HepG2 (cell line): Measurements from ENCODE around the gene HARBI1. TPM values are rescaled to one million over a fixed set of nuclear protein-coding genes. Genes with fewer than 3 reads are reported as not detected.

Source experiments
- ATAC-seq: fragments of 200-7000 bp; cut with Tn5 transposase; 3 replicates; pipeline ENCODE4 v1.9.1; 2020; ENCODE audit warnings: mild to moderate bottlenecking, moderate library complexity
- BruUV-seq: library from RNA; stranded (reverse); fragments of 400-500 nt; replicated peaks from 2 replicates; lab custom pipeline; 2021; lab: Mats Ljungman, UMichigan
- CTCF ChIA-PET: fragments of 300-600 bp; formaldehyde crosslinking; extraction: SDS; loops from one replicate; lab custom pipeline; 2021; ENCODE audit warnings: low total read pairs, inconsistent platforms, low intra/inter-chr PET ratio; lab: Yijun Ruan, JAX
- POLR2A ChIA-PET: fragments of 350-600 bp; sonication (Branson Sonifier 250); formaldehyde crosslinking; loops from one replicate; lab custom pipeline; 2020; ENCODE audit warnings: antibody characterized with exemption, inconsistent platforms; lab: Yijun Ruan, JAX
- DNase-seq: peaks from one replicate; pipeline ENCODE4 v3.0.0-alpha.2; 2015; ENCODE audit warnings: low spot score
- FAIRE-seq: peaks from 3 replicates; lab custom pipeline; 2011; peaks lifted over from hg19 to GRCh38; lab: Jason Lieb, UNC
- H2AFZ ChIP-seq: one replicate; pipeline ENCODE4 v1.6.1; 2011; ENCODE audit warnings: low read length, inconsistent platforms
- H3K27ac ChIP-seq: fragments of 300-600 bp; 3 replicates; pipeline ENCODE4 v1.8.0; 2011; ENCODE audit warnings: mixed run types, mild to moderate bottlenecking, mixed read lengths, low read length, inconsistent platforms; ENCODE audit not compliant: insufficient read depth; ENCODE audit errors: extremely low read length
- H3K27me3 ChIP-seq, 2 experiments: fragments of 200-600 bp in 1 of 2; 2 replicates in 1 of 2; 3 replicates in 1 of 2; pipeline versions ENCODE4 v1.6.0 to v1.8.0; 2011; ENCODE audit warnings: low read length in 2 of 2, mild to moderate bottlenecking in 2 of 2, moderate library complexity in 2 of 2, inconsistent platforms in 1 of 2; ENCODE audit not compliant: insufficient read depth in 2 of 2, control insufficient read depth in 1 of 2
- H3K36me3 ChIP-seq, 2 experiments: fragments of 200-600 bp in 1 of 2; replicated peaks in 1 of 2; 2 replicates in 1 of 2; 3 replicates in 1 of 2; pipeline versions ENCODE4 v1.5.1 to v1.8.0; 2011; ENCODE audit warnings: low read length in 2 of 2, inconsistent platforms in 1 of 2; ENCODE audit not compliant: insufficient read depth in 2 of 2, control insufficient read depth in 1 of 2
- H3K4me1 ChIP-seq: 2 replicates; pipeline ENCODE4 v1.5.1; 2012; ENCODE audit warnings: low read length, inconsistent platforms; ENCODE audit not compliant: insufficient read depth
- H3K4me2 ChIP-seq: 2 replicates; pipeline ENCODE4 v1.6.0; 2011; ENCODE audit warnings: low read depth, low read length, inconsistent platforms
- H3K4me3 ChIP-seq, 3 experiments: fragments of 200-600 bp in 1 of 3; sonication (generic), shearing (Covaris generic) in 1 of 3; replicated peaks in 1 of 3; 2 replicates each; pipeline ENCODE4 v1.5.1; 2011 to 2016; ENCODE audit warnings: low read length in 3 of 3, inconsistent platforms in 2 of 3, low read depth in 2 of 3, mild to moderate bottlenecking in 2 of 3, control low read depth in 1 of 3, mixed read lengths in 1 of 3; ENCODE audit not compliant: insufficient read depth in 1 of 3
- H3K79me2 ChIP-seq: one replicate; pipeline ENCODE4 v1.6.1; 2011; ENCODE audit warnings: low read length, inconsistent platforms; ENCODE audit not compliant: insufficient read depth
- H3K9ac ChIP-seq: 2 replicates; pipeline ENCODE4 v1.6.0; 2011; ENCODE audit warnings: mild to moderate bottlenecking, low read depth, low read length, inconsistent platforms; ENCODE audit not compliant: insufficient read depth
- H3K9me3 ChIP-seq: 2 replicates; pipeline ENCODE4 v1.5.1; 2012; ENCODE audit warnings: mild to moderate bottlenecking, low read length
- H4K20me1 ChIP-seq: 2 replicates; pipeline ENCODE4 v1.6.0; 2011; ENCODE audit warnings: inconsistent platforms, mild to moderate bottlenecking, low read length, moderate library complexity; ENCODE audit not compliant: insufficient read depth
- LCORL ChIP-seq, 2 experiments: fragments of 450-650 bp in 1 of 2; sonication (generic) in 1 of 2; formaldehyde crosslinking in 1 of 2; IDR thresholded peaks; 2 replicates each; pipeline versions ENCODE4 v1.5.0 to v1.6.1; 2017 to 2020; ENCODE audit warnings: antibody characterized with exemption in 1 of 2, missing genetic modification reagents in 1 of 2
- TCF12 ChIP-seq, 2 experiments: fragments of 450-650 bp in 1 of 2; sonication (generic) in 1 of 2; formaldehyde crosslinking in 1 of 2; IDR thresholded peaks; 2 replicates each; pipeline versions ENCODE4 v1.6.1 to v1.8.0; 2017 to 2022; ENCODE audit warnings: antibody characterized with exemption in 1 of 2, mild to moderate bottlenecking in 1 of 2, missing genetic modification reagents in 1 of 2, moderate library complexity in 1 of 2
- ZNF251 ChIP-seq: sonication (generic); formaldehyde crosslinking; IDR thresholded peaks from 2 replicates; pipeline ENCODE4 v1.9.0; 2021; ENCODE audit warnings: mild to moderate bottlenecking, missing genetic modification reagents
- ZNF709 ChIP-seq: sonication (generic); formaldehyde crosslinking; IDR thresholded peaks from 2 replicates; pipeline ENCODE4 v1.5.0; 2020; ENCODE audit warnings: mild to moderate bottlenecking, missing genetic modification reagents
- in situ Hi-C: cut with HindIII; loops from 2 replicates; pipeline ENCODE4 v1.10.0; 2017; ENCODE audit warnings: low pct_unique_long_range_greater_than_20kb; ENCODE audit not compliant: extremely low pct_ligation_motif_present
- intact Hi-C: fragments of 100-400 bp; cut with micrococcal nuclease; formaldehyde crosslinking; loops from one replicate; pipeline ENCODE4 v1.10.0; 2022; ENCODE audit not compliant: unreplicated experiment
- polyA plus RNA-seq, 8 experiments: library from polyadenylated mRNA; depleted of rRNA in 3 of 8; stranded (reverse) in 7 of 8; unstranded in 1 of 8; fragments of >200 nt; fragmentation: Illumina TruSeq in 4 of 8; extraction: Trizol in 4 of 8; gene quantifications; 2 replicates each; pipeline versions ENCODE4 v1.2.1 to v1.2.3, GENCODE V29; 2011 to 2016; ENCODE audit warnings: low read depth in 4 of 8, missing spikeins in 1 of 8, mixed read lengths in 1 of 8; ENCODE audit not compliant: insufficient read depth in 1 of 8
- total RNA-seq, 5 experiments: library from RNA; depleted of rRNA; stranded (reverse); fragments of >200 nt; fragmentation: Illumina TruSeq; extraction: Trizol; gene quantifications; 2 replicates each; pipeline ENCODE4 v1.2.3, GENCODE V29; 2016; ENCODE audit warnings: low read depth in 1 of 5
- TF ChIP-seq, protein P1 (sequence below): IDR thresholded peaks from 2 replicates; pipeline ENCODE4 v1.6.1; 2016; ENCODE audit warnings: low read depth, missing genetic modification reagents, missing compliant biosample characterization

The HARBI1 gene
- total and polyA plus RNA-seq, 2 of the 13 experiments (the other 11 are each of a cell fraction or from before 2014, with no cell fraction given): 2.5 to 4.8 TPM

DNA sequence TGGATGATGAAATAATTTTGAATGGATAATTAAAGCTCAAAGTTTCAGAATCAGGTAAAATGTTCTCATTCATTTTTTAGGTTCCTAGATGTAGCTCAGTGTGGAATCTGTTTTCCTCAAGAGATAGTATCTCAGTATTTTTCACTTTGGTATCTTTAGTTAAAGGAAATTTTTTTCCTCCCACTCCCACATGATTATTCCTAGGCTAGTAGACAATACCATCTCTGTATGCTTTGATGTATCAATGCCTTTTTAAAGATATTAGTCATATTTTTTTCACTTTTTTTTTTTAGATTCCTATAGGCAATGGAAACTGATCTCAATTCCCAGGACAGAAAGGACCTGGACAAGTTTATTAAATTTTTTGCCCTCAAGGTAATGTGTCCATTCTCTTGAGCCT lies 27.0 kb upstream of the HARBI1 start:
- ATAC-seq (no peak), FAIRE-seq (no peak), DNase-seq (no peak)
- in situ Hi-C loops: no loop called here
- H3K36me3 ChIP-seq: peaks cover 15 to 44% of the 10 kb centered on the region in 2 experiments; a peak in 4 of 5 replicates
- H3K9ac ChIP-seq: no peak overlapping the region
- no peak overlapping the region for H2AFZ ChIP-seq
- no peak for TF ChIP-seq LCORL (IDR thresholded peaks at IDR 0.05)
- TF ChIP-seq LCORL (CRISPR knock-in tag; IDR thresholded peaks at IDR 0.05): no peak
- no peak for TF ChIP-seq ZNF251 (CRISPR knock-in tag)
- no peak for TF ChIP-seq TCF12 (IDR thresholded peaks at IDR 0.05)
- TF ChIP-seq TCF12 (CRISPR knock-in tag; IDR thresholded peaks at IDR 0.05): no peak
- TF ChIP-seq, protein P1, sequence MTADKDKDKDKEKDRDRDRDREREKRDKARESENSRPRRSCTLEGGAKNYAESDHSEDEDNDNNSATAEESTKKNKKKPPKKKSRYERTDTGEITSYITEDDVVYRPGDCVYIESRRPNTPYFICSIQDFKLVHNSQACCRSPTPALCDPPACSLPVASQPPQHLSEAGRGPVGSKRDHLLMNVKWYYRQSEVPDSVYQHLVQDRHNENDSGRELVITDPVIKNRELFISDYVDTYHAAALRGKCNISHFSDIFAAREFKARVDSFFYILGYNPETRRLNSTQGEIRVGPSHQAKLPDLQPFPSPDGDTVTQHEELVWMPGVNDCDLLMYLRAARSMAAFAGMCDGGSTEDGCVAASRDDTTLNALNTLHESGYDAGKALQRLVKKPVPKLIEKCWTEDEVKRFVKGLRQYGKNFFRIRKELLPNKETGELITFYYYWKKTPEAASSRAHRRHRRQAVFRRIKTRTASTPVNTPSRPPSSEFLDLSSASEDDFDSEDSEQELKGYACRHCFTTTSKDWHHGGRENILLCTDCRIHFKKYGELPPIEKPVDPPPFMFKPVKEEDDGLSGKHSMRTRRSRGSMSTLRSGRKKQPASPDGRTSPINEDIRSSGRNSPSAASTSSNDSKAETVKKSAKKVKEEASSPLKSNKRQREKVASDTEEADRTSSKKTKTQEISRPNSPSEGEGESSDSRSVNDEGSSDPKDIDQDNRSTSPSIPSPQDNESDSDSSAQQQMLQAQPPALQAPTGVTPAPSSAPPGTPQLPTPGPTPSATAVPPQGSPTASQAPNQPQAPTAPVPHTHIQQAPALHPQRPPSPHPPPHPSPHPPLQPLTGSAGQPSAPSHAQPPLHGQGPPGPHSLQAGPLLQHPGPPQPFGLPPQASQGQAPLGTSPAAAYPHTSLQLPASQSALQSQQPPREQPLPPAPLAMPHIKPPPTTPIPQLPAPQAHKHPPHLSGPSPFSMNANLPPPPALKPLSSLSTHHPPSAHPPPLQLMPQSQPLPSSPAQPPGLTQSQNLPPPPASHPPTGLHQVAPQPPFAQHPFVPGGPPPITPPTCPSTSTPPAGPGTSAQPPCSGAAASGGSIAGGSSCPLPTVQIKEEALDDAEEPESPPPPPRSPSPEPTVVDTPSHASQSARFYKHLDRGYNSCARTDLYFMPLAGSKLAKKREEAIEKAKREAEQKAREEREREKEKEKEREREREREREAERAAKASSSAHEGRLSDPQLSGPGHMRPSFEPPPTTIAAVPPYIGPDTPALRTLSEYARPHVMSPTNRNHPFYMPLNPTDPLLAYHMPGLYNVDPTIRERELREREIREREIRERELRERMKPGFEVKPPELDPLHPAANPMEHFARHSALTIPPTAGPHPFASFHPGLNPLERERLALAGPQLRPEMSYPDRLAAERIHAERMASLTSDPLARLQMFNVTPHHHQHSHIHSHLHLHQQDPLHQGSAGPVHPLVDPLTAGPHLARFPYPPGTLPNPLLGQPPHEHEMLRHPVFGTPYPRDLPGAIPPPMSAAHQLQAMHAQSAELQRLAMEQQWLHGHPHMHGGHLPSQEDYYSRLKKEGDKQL (CRISPR knock-in tag): no peak
- TF ChIP-seq ZNF709 (CRISPR knock-in tag): no peak
- peaks cover 4% of the 10 kb centered on the region for H3K79me2 ChIP-seq
- intact Hi-C loops: no loop called here
- H3K4me3 ChIP-seq: no peak overlapping the region
- H3K27ac ChIP-seq: no peak overlapping the region
- BruUV-seq: no TSS peak
- no peak overlapping the region for H3K4me2 ChIP-seq
- H3K9me3 ChIP-seq: no peaks in the 10 kb centered on the region
- ChIA-PET POLR2A (interaction anchor here (1.1 kb wide), 1 partner anchor 50 kb away, joined by 3 read pairs; the partner anchor contains the start of gene AMBRA1), CTCF (no interaction called here)
- no peaks in the 10 kb centered on the region for H3K27me3 ChIP-seq
- H4K20me1 ChIP-seq: no peaks in the 10 kb centered on the region
- H3K4me1 ChIP-seq: peaks cover 32% of the 10 kb centered on the region
